D721Med (cell line): ENCODE data around the gene SNRNP25.

Experiments used
- DNase-seq: peaks from one replicate; pipeline ENCODE4 v3.0.0; 2011; ENCODE audit warnings: low spot score; ENCODE audit not compliant: insufficient read length
- FAIRE-seq: peaks from 2 replicates; lab custom pipeline; 2011; peaks lifted over from hg19 to GRCh38; lab: Jason Lieb, UNC
- TF ChIP-seq, protein P1 (sequence below): IDR thresholded peaks from 2 replicates; pipeline ENCODE4 v1.5.1; 2012; ENCODE audit warnings: mild to moderate bottlenecking, control low read depth; ENCODE audit not compliant: insufficient read depth; ENCODE audit errors: missing control alignments

SNRNP25 gene

GRCh38 chr16:57711-58110, 4.1 kb downstream of the SNRNP25 start:
- FAIRE-seq (no peak), DNase-seq (no peak)
- TF ChIP-seq, protein P1, sequence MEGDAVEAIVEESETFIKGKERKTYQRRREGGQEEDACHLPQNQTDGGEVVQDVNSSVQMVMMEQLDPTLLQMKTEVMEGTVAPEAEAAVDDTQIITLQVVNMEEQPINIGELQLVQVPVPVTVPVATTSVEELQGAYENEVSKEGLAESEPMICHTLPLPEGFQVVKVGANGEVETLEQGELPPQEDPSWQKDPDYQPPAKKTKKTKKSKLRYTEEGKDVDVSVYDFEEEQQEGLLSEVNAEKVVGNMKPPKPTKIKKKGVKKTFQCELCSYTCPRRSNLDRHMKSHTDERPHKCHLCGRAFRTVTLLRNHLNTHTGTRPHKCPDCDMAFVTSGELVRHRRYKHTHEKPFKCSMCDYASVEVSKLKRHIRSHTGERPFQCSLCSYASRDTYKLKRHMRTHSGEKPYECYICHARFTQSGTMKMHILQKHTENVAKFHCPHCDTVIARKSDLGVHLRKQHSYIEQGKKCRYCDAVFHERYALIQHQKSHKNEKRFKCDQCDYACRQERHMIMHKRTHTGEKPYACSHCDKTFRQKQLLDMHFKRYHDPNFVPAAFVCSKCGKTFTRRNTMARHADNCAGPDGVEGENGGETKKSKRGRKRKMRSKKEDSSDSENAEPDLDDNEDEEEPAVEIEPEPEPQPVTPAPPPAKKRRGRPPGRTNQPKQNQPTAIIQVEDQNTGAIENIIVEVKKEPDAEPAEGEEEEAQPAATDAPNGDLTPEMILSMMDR = no peak

DNA sequence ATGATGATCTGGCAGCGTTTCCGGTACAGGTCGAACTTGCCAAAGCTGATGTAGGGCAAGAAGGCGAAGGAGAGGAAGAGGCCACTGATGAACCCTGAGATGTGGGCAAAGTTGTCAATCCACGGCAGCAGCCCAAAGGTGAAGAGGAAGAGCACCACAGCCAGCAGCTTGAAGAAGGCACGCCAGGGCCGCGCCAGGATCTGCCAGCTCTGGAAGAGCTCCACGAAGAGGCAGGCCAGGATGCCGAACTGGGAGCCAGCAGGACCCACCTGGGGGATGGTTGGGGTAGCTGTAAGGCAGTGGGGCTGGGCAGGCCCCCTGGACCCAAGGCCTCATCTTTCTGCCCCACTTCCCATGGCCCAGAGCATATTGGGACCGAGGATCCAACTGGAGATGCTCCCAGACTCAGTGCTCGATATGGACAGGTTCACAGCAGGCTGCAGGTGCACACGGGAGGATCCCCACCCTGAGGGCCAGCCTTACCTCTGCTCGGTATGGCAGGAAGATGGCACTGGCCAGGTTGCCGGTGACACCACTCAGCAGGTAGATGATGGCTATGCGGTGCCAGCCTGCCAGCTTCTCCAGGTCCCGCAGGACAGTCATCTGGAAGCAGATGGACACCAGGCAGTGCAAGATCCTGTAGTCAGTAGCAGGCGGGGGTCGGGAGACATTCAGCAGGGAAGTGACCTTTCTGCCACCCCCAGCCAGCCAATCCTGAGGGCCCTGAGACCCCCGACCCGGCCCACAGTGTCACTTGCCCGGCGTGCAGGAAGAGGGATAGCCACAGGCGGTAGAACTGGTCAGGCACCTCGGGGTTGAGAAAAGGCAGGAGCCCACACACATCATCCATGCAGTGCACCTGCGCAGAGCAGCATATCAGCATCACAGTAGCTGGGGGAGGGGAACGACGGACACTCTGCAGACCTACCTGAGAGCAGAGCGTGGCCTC, 5.1 kb downstream of the SNRNP25 start:
- TF ChIP-seq, protein P1 = no peak
- FAIRE-seq (no peak), DNase-seq (no peak)

DNA sequence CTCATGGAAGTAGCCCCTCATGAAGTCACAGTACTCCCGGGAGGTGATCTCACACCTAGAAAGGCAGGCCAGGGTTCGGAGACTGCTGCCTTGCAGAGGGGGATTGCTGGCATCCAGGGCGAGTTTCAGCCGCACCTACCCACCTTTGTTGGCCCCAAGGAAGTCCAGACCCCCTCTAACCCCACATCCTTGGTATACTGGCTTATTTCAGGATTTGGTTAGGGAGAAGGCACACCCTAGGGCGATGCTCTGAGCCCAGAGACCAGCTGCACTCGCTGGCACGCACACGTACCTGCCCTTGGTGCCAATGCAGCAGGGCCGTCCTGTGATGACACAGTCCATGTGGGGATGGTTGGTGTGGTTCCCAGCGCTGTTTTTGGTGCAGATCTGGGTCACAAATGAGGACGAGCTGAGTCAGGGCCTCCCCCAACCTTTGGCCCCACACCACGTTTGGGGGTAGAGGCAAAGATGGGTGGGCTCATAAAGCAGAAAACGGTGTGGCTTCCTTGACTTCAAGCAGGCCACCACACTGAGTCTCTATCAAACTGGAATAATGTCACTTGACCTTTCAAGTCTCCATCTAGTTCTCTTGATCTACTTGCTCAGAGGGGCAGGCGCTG, 5.9 kb downstream of the SNRNP25 start:
- TF ChIP-seq, protein P1 = no peak
- no peak for FAIRE-seq

DNA sequence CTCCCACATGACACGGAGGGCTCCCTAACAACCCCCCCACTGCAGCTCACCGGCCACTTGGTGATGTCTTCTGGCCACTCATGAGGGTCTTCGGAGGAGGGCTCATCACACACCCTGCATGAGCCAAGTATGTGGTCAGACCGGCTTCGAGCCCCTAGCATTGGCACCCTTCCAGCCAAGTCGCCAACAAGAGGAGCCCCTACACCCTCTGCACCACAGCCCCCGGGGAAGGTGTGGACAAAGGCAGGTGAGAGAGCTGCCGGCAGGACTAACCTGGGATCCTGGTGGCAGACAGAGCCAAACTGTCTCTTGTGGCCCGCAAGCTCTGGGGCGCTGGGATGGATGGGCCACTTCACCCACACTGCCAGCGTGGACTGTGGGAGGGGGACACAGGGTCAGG, 6.5 kb downstream of the SNRNP25 start:
- DNase-seq (no peak), FAIRE-seq (no peak)
- TF ChIP-seq, protein P1 = no peak

More for the DNA sequence above, 5.9 kb downstream of the SNRNP25 start:
- no peak for DNase-seq

DNA sequence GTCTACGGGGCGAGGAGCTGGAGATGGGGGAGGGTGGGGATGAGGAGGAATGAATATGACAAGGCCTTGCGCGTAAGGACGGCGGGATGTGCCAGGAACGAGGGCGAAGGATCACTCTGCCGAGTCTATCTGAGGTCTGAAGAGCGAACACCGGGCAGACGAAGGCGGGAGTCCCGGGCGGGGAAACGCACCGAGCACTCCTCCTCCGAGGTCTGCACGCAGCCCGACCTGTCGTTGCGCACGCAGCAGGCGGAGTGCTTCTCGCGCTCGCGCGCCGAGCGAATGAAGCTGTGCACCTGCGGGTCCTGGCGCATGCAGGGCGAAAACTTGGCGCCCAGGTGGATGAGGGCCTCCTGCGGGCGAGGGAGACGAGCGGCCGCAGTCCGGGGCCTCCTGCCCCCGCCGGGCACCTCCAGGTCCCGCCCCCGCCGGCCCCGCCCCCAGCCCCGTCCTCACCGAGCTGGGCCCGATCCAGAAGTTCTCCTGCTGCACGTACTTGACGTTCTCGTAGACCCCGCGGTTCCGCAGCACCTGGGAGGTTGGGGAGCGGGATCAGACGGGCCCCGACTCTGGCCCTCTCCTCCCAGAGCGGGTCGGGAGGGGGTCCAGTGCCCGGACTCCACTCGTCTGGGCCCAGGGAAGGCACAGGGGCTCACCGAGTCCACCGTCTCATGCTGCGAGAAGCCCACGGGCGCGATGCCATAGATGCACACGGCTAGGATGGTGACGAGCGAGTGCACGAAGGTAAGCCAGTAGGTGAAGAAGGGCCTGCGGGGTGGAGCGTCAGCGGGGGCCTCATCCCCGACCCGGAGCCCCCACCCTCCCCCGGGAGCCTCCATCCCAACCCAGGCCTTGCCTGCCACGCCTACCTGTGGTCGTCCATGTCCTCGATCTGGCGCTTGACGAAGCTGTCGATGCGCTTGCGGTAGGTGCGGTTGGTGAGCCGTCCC, 7.6 kb downstream of the SNRNP25 start:
- FAIRE-seq = no peak
- TF ChIP-seq, protein P1 = no peak
- no peak for DNase-seq

- no peak for FAIRE-seq
- TF ChIP-seq, protein P1 = no peak
Measured at GRCh38 chr16:61879-62281, 8.3 kb downstream of the SNRNP25 start.

More at GRCh38 chr16:61879-62281, 8.3 kb downstream of the SNRNP25 start:
- DNase-seq = no peak
